Naive thymus-derived CD4-positive, alpha-beta T cell (primary cell): Measurements from ENCODE around the gene RPP25L. TPM values are rescaled to one million over a fixed set of nuclear protein-coding genes. Genes with fewer than 3 reads are reported as not detected.

Experiments used
- ATAC-seq: fragments of 150-1000 bp; cut with Tn5 transposase; 2 replicates; pipeline ENCODE4 v1.10.0; 2021; ENCODE audit warnings: mild to moderate bottlenecking, moderate library complexity
- CTCF ChIA-PET: fragments of 350-600 bp; sonication (Branson Sonifier 250); formaldehyde crosslinking; loops from one replicate; lab custom pipeline; 2021; ENCODE audit warnings: antibody characterized with exemption; lab: Charles Lee
- POLR2A ChIA-PET: fragments of 350-600 bp; sonication (Branson Sonifier 250); formaldehyde crosslinking; loops from one replicate; lab custom pipeline; 2021; ENCODE audit warnings: antibody characterized with exemption, inconsistent platforms; lab: Charles Lee
- DNase-seq, 9 donors: peaks; one replicate each; pipeline versions ENCODE4 v3.0.0 to v3.0.0-alpha.2; 2020 to 2022; ENCODE audit warnings: mixed read lengths in 1 of 9
- H3K27ac ChIP-seq: one replicate; pipeline ENCODE4 v1.7.0; 2013; ENCODE audit warnings: mild to moderate bottlenecking, low read depth, low read length, moderate library complexity
- H3K27me3 ChIP-seq, 2 donors: one replicate each; pipeline ENCODE4 v1.7.0; 2013; ENCODE audit warnings: low read length in 2 of 2, mild to moderate bottlenecking in 2 of 2, moderate library complexity in 2 of 2; ENCODE audit not compliant: control insufficient read depth in 2 of 2, insufficient read depth in 2 of 2
- H3K36me3 ChIP-seq, 3 experiments: 1 replicate in 2 of 3; 2 replicates in 1 of 3; pipeline ENCODE4 v1.7.0; 2013; ENCODE audit warnings: low read length in 3 of 3, mild to moderate bottlenecking in 3 of 3, moderate library complexity in 1 of 3; ENCODE audit not compliant: insufficient read depth in 3 of 3, control insufficient read depth in 2 of 3
- H3K4me1 ChIP-seq, 2 donors: one replicate each; pipeline ENCODE4 v1.7.0; 2013; ENCODE audit warnings: low read length in 2 of 2, mild to moderate bottlenecking in 2 of 2, moderate library complexity in 1 of 2; ENCODE audit not compliant: control insufficient read depth in 2 of 2, insufficient read depth in 2 of 2
- H3K4me3 ChIP-seq: 2 replicates; pipeline ENCODE4 v1.7.0; 2013; ENCODE audit warnings: mild to moderate bottlenecking, low read length
- H3K9me3 ChIP-seq, 3 experiments: 1 replicate in 2 of 3; 2 replicates in 1 of 3; pipeline ENCODE4 v1.7.0; 2013; ENCODE audit warnings: low read length in 3 of 3; ENCODE audit not compliant: control insufficient read depth in 2 of 3
- H3K27ac Mint-ChIP-seq, 9 donors: one replicate each; pipeline ENCODE4 v1.8.0; 2020 to 2022; ENCODE audit warnings: mixed read lengths in 9 of 9, mild to moderate bottlenecking in 8 of 9, moderate library complexity in 5 of 9, inconsistent platforms in 2 of 9
- H3K27me3 Mint-ChIP-seq, 5 donors: one replicate each; pipeline ENCODE4 v1.8.0; 2021 to 2022; ENCODE audit warnings: mixed read lengths in 5 of 5, mild to moderate bottlenecking in 1 of 5
- H3K36me3 Mint-ChIP-seq, 5 donors: one replicate each; pipeline ENCODE4 v1.8.0; 2020 to 2022; ENCODE audit warnings: mixed read lengths in 5 of 5, mild to moderate bottlenecking in 3 of 5, inconsistent platforms in 1 of 5
- H3K4me1 Mint-ChIP-seq, 7 donors: one replicate each; pipeline ENCODE4 v1.8.0; 2020 to 2022; ENCODE audit warnings: mixed read lengths in 7 of 7, mild to moderate bottlenecking in 3 of 7, inconsistent platforms in 1 of 7
- H3K4me3 Mint-ChIP-seq, 10 donors: one replicate each; pipeline ENCODE4 v1.8.0; 2020 to 2022; ENCODE audit warnings: mild to moderate bottlenecking in 10 of 10, mixed read lengths in 10 of 10, moderate library complexity in 6 of 10, inconsistent platforms in 2 of 10
- H3K9me3 Mint-ChIP-seq, 11 donors: one replicate each; pipeline ENCODE4 v1.8.0; 2020 to 2022; ENCODE audit warnings: mixed read lengths in 11 of 11, mild to moderate bottlenecking in 4 of 11, inconsistent platforms in 1 of 11, moderate library complexity in 1 of 11
- intact Hi-C, 2 donors: fragments of 100-400 bp; cut with micrococcal nuclease; formaldehyde crosslinking; loops; one replicate each; pipeline ENCODE4 v1.15.1; 2023
- polyA plus RNA-seq, 2 donors: library from polyadenylated mRNA; unstranded; fragments of 300-500 nt; fragmentation: Illumina TruSeq; gene quantifications; one replicate each; pipeline ENCODE4 v1.2.3, GENCODE V29; 2021
- total RNA-seq, 6 experiments: library from RNA in 5 of 6; stranded (reverse) in 5 of 6; gene quantifications; 1 replicate in 5 of 6; 2 replicates in 1 of 6; pipeline ENCODE4 v1.2.3 and lab custom pipeline; 2021 to 2026

Gene RPP25L
- total and polyA plus RNA-seq, 7 experiments from 2014 or later, result 8.8 to 58.2 (median 26.7) TPM

GRCh38 chr9:34630402-34631154 lies 18.7 kb upstream of the RPP25L start:
- H3K27ac ChIP-seq, result no peak overlapping the region
- Mint-ChIP-seq H3K9me3 (peaks cover 0 to 1% (median 0%) of the 10 kb centered on the region in 11 donors), H3K36me3 (peaks cover 0 to 8% (median 4%) of the 10 kb centered on the region in 5 donors), H3K27ac (peak overlapping the region in 1 of 9 donors; percentile 26), H3K27me3 (peaks cover 32 to 53% (median 49%) of the 10 kb centered on the region in 5 donors), H3K4me1 (peaks cover 20 to 49% (median 29%) of the 10 kb centered on the region in 7 donors), H3K4me3 (peak overlapping the region in 7 of 10 donors; percentile 18 to 90 (median 68))
- ChIA-PET POLR2A (interaction anchor here (0.6 to 2.7 kb wide), 4 partner anchors 10 to 630 kb away, joined by 3 to 7 read pairs (median 5); partner anchors contain the start of gene DCTN3), CTCF (interaction anchor here (1.1 to 8.0 kb wide), 2 partner anchors 13 to 18 kb away, joined by 4 to 98 read pairs; partner anchors contain the start of gene RPP25L)
- intact Hi-C loops, result loop anchor here (5.0 to 10.0 kb wide), 5 partner anchors 38 to 974 kb away; partner anchors contain the start of genes DNAJB5 (in 1 of the 2), TESK1 (in 1 of the 2), UBAP1 (in 1 of the 2) and UBE2R2 (in 1 of the 2)
- ATAC-seq (no peak), DNase-seq (no peak)
- H3K9me3 ChIP-seq, result no peaks in the 10 kb centered on the region
- peaks cover 13 to 34% of the 10 kb centered on the region in 2 donors for H3K27me3 ChIP-seq
- H3K36me3 ChIP-seq, result peaks cover 0 to 12% (median 0%) of the 10 kb centered on the region in 3 experiments
- H3K4me1 ChIP-seq, result peaks cover 10 to 19% of the 10 kb centered on the region in 2 donors
- no peak overlapping the region for H3K4me3 ChIP-seq

- Histone ChIP-seq H3K4me3 (peak overlapping the region; percentile 55), H3K27me3 (peaks cover 13 to 40% of the 10 kb centered on the region in 2 donors), H3K9me3 (no peaks in the 10 kb centered on the region), H3K36me3 (peaks cover 0 to under 1% (median 0%) of the 10 kb centered on the region in 3 experiments), H3K27ac (no peak overlapping the region), H3K4me1 (peaks cover 9 to 15% of the 10 kb centered on the region in 2 donors)
- POLR2A ChIA-PET, result interaction anchor here (0.8 to 2.7 kb wide), 4 partner anchors 8 to 17 kb away, joined by 3 to 7 read pairs (median 5); partner anchors contain the start of genes DCTN3, RPP25L and SIGMAR1
- Mint-ChIP-seq H3K27me3 (peaks cover 37 to 63% (median 51%) of the 10 kb centered on the region in 5 donors), H3K9me3 (peaks cover 0 to 1% (median 0%) of the 10 kb centered on the region in 11 donors), H3K36me3 (peaks cover 0 to 5% (median 4%) of the 10 kb centered on the region in 5 donors), H3K4me1 (peaks cover 18 to 40% (median 22%) of the 10 kb centered on the region in 7 donors), H3K27ac (no peak overlapping the region), H3K4me3 (peak overlapping the region; percentile 78 to 90 (median 84))
- no peak for ATAC-seq
- CTCF ChIA-PET, result no interaction called here
- intact Hi-C loops, result no loop called here
- no peak for DNase-seq
These were observed 17.6 kb upstream of the RPP25L start for GRCh38 chr9:34629491-34629808.

- ChIA-PET CTCF (no interaction called here), POLR2A (interaction anchor here (0.5 to 2.7 kb wide), 6 partner anchors 8 to 1247 kb away, joined by 3 to 7 read pairs (median 4); partner anchors contain the start of genes DCTN3, RPP25L and SIGMAR1)
- Mint-ChIP-seq H3K9me3 (peaks cover 0 to 1% (median 0%) of the 10 kb centered on the region in 11 donors), H3K27ac (peak within 1 kb of the TSS in 5 of 9 donors; percentile 26 to 69 (median 60)), H3K4me3 (peak within 1 kb of the TSS; percentile 81 to 96 (median 90)), H3K36me3 (peaks cover 0 to 5% (median 4%) of the 10 kb centered on the region in 5 donors), H3K27me3 (peaks cover 41 to 67% (median 56%) of the 10 kb centered on the region in 5 donors), H3K4me1 (peaks cover 15 to 39% (median 21%) of the 10 kb centered on the region in 7 donors)
- H3K4me1 ChIP-seq, result peaks cover 9 to 17% of the 10 kb centered on the region in 2 donors
- H3K27me3 ChIP-seq, result peaks cover 15 to 43% of the 10 kb centered on the region in 2 donors
- intact Hi-C loops, result no loop called here
- no peak within 1 kb of the TSS for H3K27ac ChIP-seq
- peak within 1 kb of the TSS; percentile 55 for H3K4me3 ChIP-seq
- no peaks in the 10 kb centered on the region for H3K36me3 ChIP-seq
- peak in 4 of 9 donors; percentile 27 to 61 (median 32) for DNase-seq
- no peaks in the 10 kb centered on the region for H3K9me3 ChIP-seq
- ATAC-seq, result peak; percentile 83
These were observed 17.0 kb upstream of the RPP25L start, which contains the start of gene ARID3C for GRCh38 chr9:34628656-34629490. ARID3C (minus strand) TSS chr9:34629066; CDS start chr9:34628014, 1,052 bp downstream.

- no peaks in the 10 kb centered on the region for H3K36me3 ChIP-seq
- intact Hi-C loops, result no loop called here
- no peak overlapping the region for H3K27ac ChIP-seq
- peaks cover 15 to 51% of the 10 kb centered on the region in 2 donors for H3K27me3 ChIP-seq
- H3K4me1 ChIP-seq, result peaks cover 9 to 26% of the 10 kb centered on the region in 2 donors
- Mint-ChIP-seq H3K9me3 (peaks cover 0 to 2% (median 0%) of the 10 kb centered on the region in 11 donors), H3K27me3 (peaks cover 44 to 73% (median 63%) of the 10 kb centered on the region in 5 donors), H3K4me1 (peaks cover 16 to 41% (median 24%) of the 10 kb centered on the region in 7 donors), H3K27ac (peak overlapping the region in 5 of 9 donors; percentile 26 to 69 (median 60)), H3K4me3 (peak overlapping the region; percentile 75 to 96 (median 88)), H3K36me3 (peaks cover 0 to 7% (median 4%) of the 10 kb centered on the region in 5 donors)
- ChIA-PET POLR2A (interaction anchor here (0.8 to 2.7 kb wide), 2 partner anchors 9 to 14 kb away, joined by 3 to 6 read pairs; partner anchors contain the start of gene SIGMAR1), CTCF (no interaction called here)
- DNase-seq (no peak), ATAC-seq (no peak)
- H3K9me3 ChIP-seq, result no peaks in the 10 kb centered on the region
- H3K4me3 ChIP-seq, result peak overlapping the region; percentile 51
These were observed 16.1 kb upstream of the RPP25L start for GRCh38 chr9:34627716-34628655.

- Histone ChIP-seq H3K9me3 (no peaks in the 10 kb centered on the region), H3K36me3 (no peaks in the 10 kb centered on the region), H3K4me3 (no peak overlapping the region), H3K4me1 (peaks cover 14 to 33% of the 10 kb centered on the region in 2 donors), H3K27ac (no peak overlapping the region), H3K27me3 (peaks cover 15 to 65% of the 10 kb centered on the region in 2 donors)
- Mint-ChIP-seq H3K9me3 (peaks cover 0 to 2% (median 0%) of the 10 kb centered on the region in 11 donors), H3K4me1 (peaks cover 22 to 49% (median 31%) of the 10 kb centered on the region in 7 donors), H3K4me3 (peak overlapping the region in 1 of 10 donors; percentile 11), H3K27ac (no peak overlapping the region), H3K27me3 (peaks cover 59 to 85% (median 72%) of the 10 kb centered on the region in 5 donors), H3K36me3 (peaks cover 0 to 5% (median 4%) of the 10 kb centered on the region in 5 donors)
- no peak for ATAC-seq
- intact Hi-C loops, result no loop called here
- no peak for DNase-seq
- POLR2A ChIA-PET, result interaction anchor here (0.8 to 7.3 kb wide), 2 partner anchors 10 to 11 kb away, joined by 3 to 99 read pairs; partner anchors contain the start of gene SIGMAR1
- CTCF ChIA-PET, result interaction anchor here (0.6 to 1.8 kb wide), 3 partner anchors 10 to 56 kb away, joined by 3 to 5 read pairs (median 5); partner anchors contain the start of gene RPP25L
These were observed 13.2 kb upstream of the RPP25L start for GRCh38 chr9:34625186-34625486.
